SU-DHL-6 (cell line): ENCODE data around the gene TNXB.
"Not testable (repeated sequence)": the region's sequence is repeated elsewhere in the genome, so short reads cannot be mapped to it uniquely, and the experiment has no call there.

Experiments
- H2AFZ ChIP-seq: fragments of 200-600 bp; sonication (generic); 2 replicates; pipeline ENCODE4 v1.6.1; 2014; ENCODE audit warnings: low read depth, mild to moderate bottlenecking, moderate library complexity, mixed read lengths, antibody characterized with exemption, low read length; ENCODE audit not compliant: severe bottlenecking
- H3F3A ChIP-seq: fragments of 200-600 bp; shearing (Covaris generic); 2 replicates; pipeline ENCODE4 v1.6.0; 2016; ENCODE audit warnings: antibody characterized with exemption, mild to moderate bottlenecking; ENCODE audit not compliant: insufficient read depth
- H3K27ac ChIP-seq: fragments of 200-600 bp; sonication (generic); 2 replicates; pipeline ENCODE4 v1.5.1; 2016; ENCODE audit warnings: low read depth, mild to moderate bottlenecking, low read length, moderate library complexity, mixed read lengths
- H3K27me3 ChIP-seq: fragments of 200-600 bp; sonication (generic), shearing (Covaris generic); 2 replicates; pipeline ENCODE4 v1.6.0; 2014; ENCODE audit warnings: mild to moderate bottlenecking, low read length
- H3K36me3 ChIP-seq: fragments of 200-600 bp; sonication (generic); 2 replicates; pipeline ENCODE4 v1.6.1; 2014; ENCODE audit warnings: mild to moderate bottlenecking, low read length, mixed read lengths
- H3K4me2 ChIP-seq: fragments of 300-600, 200-600 bp; shearing (Covaris generic), sonication (generic); 2 replicates; pipeline ENCODE4 v1.6.0; 2014; ENCODE audit warnings: low read length, low read depth, mild to moderate bottlenecking; ENCODE audit not compliant: poor library complexity, severe bottlenecking
- H3K4me3 ChIP-seq: fragments of 200-600 bp; sonication (generic); 2 replicates; pipeline ENCODE4 v1.5.1; 2014; ENCODE audit warnings: antibody characterized with exemption, low read length, mild to moderate bottlenecking, mixed read lengths; ENCODE audit not compliant: insufficient read depth, poor library complexity, severe bottlenecking
- H3K79me2 ChIP-seq: fragments of 200-600 bp; sonication (generic); 2 replicates; pipeline ENCODE4 v1.6.1; 2014; ENCODE audit warnings: mild to moderate bottlenecking, low read length, moderate library complexity; ENCODE audit not compliant: insufficient read depth
- H3K9ac ChIP-seq: fragments of 200-600 bp; sonication (generic); 2 replicates; pipeline ENCODE4 v1.7.0; 2014; ENCODE audit warnings: mild to moderate bottlenecking, low read length
- H3K9me2 ChIP-seq: fragments of 200-600 bp; sonication (generic); replicated peaks from 2 replicates; pipeline ENCODE4 v1.6.1; 2014; ENCODE audit warnings: low read length; ENCODE audit not compliant: insufficient read depth
- H3K9me3 ChIP-seq: fragments of 200-600 bp; sonication (generic); 2 replicates; pipeline ENCODE4 v1.6.1; 2014; ENCODE audit warnings: low read length, mixed read lengths; ENCODE audit not compliant: insufficient read depth
- H4K20me1 ChIP-seq: fragments of 200-600 bp; sonication (generic); 2 replicates; pipeline ENCODE4 v1.6.1; 2014; ENCODE audit warnings: low read depth, mild to moderate bottlenecking, antibody characterized with exemption, low read length, moderate library complexity, mixed read lengths

TNXB gene

GRCh38 chr6:31994421-31994820 lies 114.7 kb downstream of the TNXB start:
- not testable (repeated sequence) for H3F3A ChIP-seq, H3K27ac ChIP-seq, H3K36me3 ChIP-seq, H3K9ac ChIP-seq, H3K9me3 ChIP-seq, H2AFZ ChIP-seq, H4K20me1 ChIP-seq, H3K27me3 ChIP-seq, H3K4me2 ChIP-seq, H3K4me3 ChIP-seq, H3K79me2 ChIP-seq, H3K9me2 ChIP-seq
